Measurements from ENCODE around the gene SLC4A4. TPM values are rescaled to one million over a fixed set of nuclear protein-coding genes. Genes with fewer than 3 reads are reported as not detected.

SLC4A4 gene
- total RNA-seq, 1 donor from 2014 or later = 37.7 TPM

- H3K27ac Mint-ChIP-seq (ENCODE audit: unreplicated experiment) = no peak overlapping the region
- no peak for DNase-seq (ENCODE audit: extremely low spot score, unreplicated experiment)
- H3K27me3 Mint-ChIP-seq (ENCODE audit: unreplicated experiment) = peaks cover 42% of the 10 kb centered on the region
- TF ChIP-seq CTCF (IDR thresholded peaks at IDR 0.05) = no peak
- H3K4me1 Mint-ChIP-seq (ENCODE audit: unreplicated experiment) = peaks cover 3% of the 10 kb centered on the region
- no peak overlapping the region for H3K4me3 Mint-ChIP-seq (ENCODE audit: unreplicated experiment)
- peaks cover 25% of the 10 kb centered on the region for H3K36me3 Mint-ChIP-seq (ENCODE audit: unreplicated experiment)
- peaks cover 9% of the 10 kb centered on the region for H3K9me3 Mint-ChIP-seq (ENCODE audit: unreplicated experiment)
Measured at GRCh38 chr4:71497078-71497477, 158.3 kb downstream of the SLC4A4 start.

- peaks cover 29% of the 10 kb centered on the region for H3K36me3 Mint-ChIP-seq (ENCODE audit: unreplicated experiment)
- peaks cover 36% of the 10 kb centered on the region for H3K27me3 Mint-ChIP-seq (ENCODE audit: unreplicated experiment)
- H3K9me3 Mint-ChIP-seq (ENCODE audit: unreplicated experiment) = peaks cover 10% of the 10 kb centered on the region
- H3K27ac Mint-ChIP-seq (ENCODE audit: unreplicated experiment) = no peak overlapping the region
- DNase-seq (ENCODE audit: extremely low spot score, unreplicated experiment) = no peak
- H3K4me3 Mint-ChIP-seq (ENCODE audit: unreplicated experiment) = no peak overlapping the region
- peaks cover 3% of the 10 kb centered on the region for H3K4me1 Mint-ChIP-seq (ENCODE audit: unreplicated experiment)
- no peak for TF ChIP-seq CTCF (IDR thresholded peaks at IDR 0.05)
Measured at GRCh38 chr4:71498002-71498401, 159.2 kb downstream of the SLC4A4 start.

GRCh38 chr4:71498625-71499024 is 159.8 kb downstream of the SLC4A4 start:
- peaks cover 26% of the 10 kb centered on the region for H3K36me3 Mint-ChIP-seq (ENCODE audit: unreplicated experiment)
- no peak for DNase-seq (ENCODE audit: extremely low spot score, unreplicated experiment)

GRCh38 chr4:71501992-71502391 is 163.2 kb downstream of the SLC4A4 start:
- no peak overlapping the region for H3K4me3 Mint-ChIP-seq (ENCODE audit: unreplicated experiment)
- no peak for DNase-seq (ENCODE audit: extremely low spot score, unreplicated experiment)
- no peak for TF ChIP-seq CTCF (IDR thresholded peaks at IDR 0.05)
- H3K9me3 Mint-ChIP-seq (ENCODE audit: unreplicated experiment) = peaks cover 30% of the 10 kb centered on the region
- H3K27ac Mint-ChIP-seq (ENCODE audit: unreplicated experiment) = no peak overlapping the region
- peaks cover 3% of the 10 kb centered on the region for H3K4me1 Mint-ChIP-seq (ENCODE audit: unreplicated experiment)
- H3K36me3 Mint-ChIP-seq (ENCODE audit: unreplicated experiment) = peaks cover 32% of the 10 kb centered on the region
- peaks cover 42% of the 10 kb centered on the region for H3K27me3 Mint-ChIP-seq (ENCODE audit: unreplicated experiment)

More at GRCh38 chr4:71498625-71499024, 159.8 kb downstream of the SLC4A4 start:
- Mint-ChIP-seq H3K27ac (ENCODE audit: unreplicated experiment) (no peak overlapping the region), H3K27me3 (ENCODE audit: unreplicated experiment) (peaks cover 36% of the 10 kb centered on the region), H3K4me1 (ENCODE audit: unreplicated experiment) (peaks cover 3% of the 10 kb centered on the region), H3K9me3 (ENCODE audit: unreplicated experiment) (peaks cover 16% of the 10 kb centered on the region), H3K4me3 (ENCODE audit: unreplicated experiment) (no peak overlapping the region)
- TF ChIP-seq CTCF (IDR thresholded peaks at IDR 0.05) = no peak

GRCh38 chr4:71518283-71518989 is 179.6 kb downstream of the SLC4A4 start:
- H3K27me3 Mint-ChIP-seq (ENCODE audit: unreplicated experiment) = peaks cover 4% of the 10 kb centered on the region
- no peaks in the 10 kb centered on the region for H3K4me1 Mint-ChIP-seq (ENCODE audit: unreplicated experiment)
- no peak for DNase-seq (ENCODE audit: extremely low spot score, unreplicated experiment)
- no peak for TF ChIP-seq CTCF (IDR thresholded peaks at IDR 0.05)
- H3K9me3 Mint-ChIP-seq (ENCODE audit: unreplicated experiment) = peaks cover 23% of the 10 kb centered on the region
- H3K27ac Mint-ChIP-seq (ENCODE audit: unreplicated experiment) = no peak overlapping the region
- peaks cover 13% of the 10 kb centered on the region for H3K36me3 Mint-ChIP-seq (ENCODE audit: unreplicated experiment)
- H3K4me3 Mint-ChIP-seq (ENCODE audit: unreplicated experiment) = no peak overlapping the region
